PC-9 (cell line): ENCODE measurements around the gene ATG4D. TPM values are rescaled to one million over a fixed set of nuclear protein-coding genes. Genes with fewer than 3 reads are reported as not detected.

ENCODE experiments used
- BruUV-seq: library from RNA; stranded (reverse); fragments of 400-500 nt; replicated peaks from 2 replicates; lab custom pipeline; 2021; lab: Mats Ljungman, UMichigan
- CTCF ChIA-PET: fragments of 300-600 bp; sonication (Branson Sonifier 250); formaldehyde crosslinking; loops from one replicate; lab custom pipeline; 2022; ENCODE audit warnings: antibody characterized with exemption; lab: Charles Lee
- POLR2A ChIA-PET: fragments of 300-600 bp; sonication (Branson Sonifier 250); formaldehyde crosslinking; loops from one replicate; lab custom pipeline; 2022; ENCODE audit warnings: antibody characterized with exemption; ENCODE audit not compliant: unreplicated experiment; lab: Charles Lee
- DNase-seq, 2 experiments: peaks; one replicate each; pipeline versions ENCODE4 v3.0.0 to v3.0.0-alpha.2; 2015 to 2022; ENCODE audit warnings: mixed read lengths in 1 of 2
- H2AFZ ChIP-seq: fragments of 200-600 bp; sonication (generic); 2 replicates; pipeline ENCODE4 v1.8.1; 2017; ENCODE audit warnings: antibody characterized with exemption
- H3F3A ChIP-seq: fragments of 200-600 bp; sonication (generic); 2 replicates; pipeline ENCODE4 v1.8.1; 2017; ENCODE audit warnings: antibody characterized with exemption, mild to moderate bottlenecking, low read depth; ENCODE audit not compliant: insufficient read depth
- H3K27ac ChIP-seq: fragments of 200-600 bp; sonication (generic); 2 replicates; pipeline ENCODE4 v1.6.1; 2016; ENCODE audit warnings: mixed run types
- H3K27me3 ChIP-seq: fragments of 200-600 bp; sonication (generic); 2 replicates; pipeline ENCODE4 v1.6.1; 2016; ENCODE audit warnings: low read depth, mixed run types; ENCODE audit not compliant: insufficient read depth
- H3K36me3 ChIP-seq: fragments of 200-600 bp; sonication (generic); 2 replicates; pipeline ENCODE4 v1.6.1; 2016; ENCODE audit warnings: low read depth, mixed run types
- H3K4me1 ChIP-seq: fragments of 200-600 bp; sonication (generic); replicated peaks from 2 replicates; pipeline ENCODE4 v1.6.1; 2016; ENCODE audit warnings: mixed run types; ENCODE audit not compliant: insufficient read depth
- H3K4me2 ChIP-seq: fragments of 200-600 bp; sonication (generic); 2 replicates; pipeline ENCODE4 v1.6.1; 2017; ENCODE audit warnings: mixed run types
- H3K4me3 ChIP-seq: fragments of 200-600 bp; sonication (generic); 2 replicates; pipeline ENCODE4 v1.6.1; 2016; ENCODE audit warnings: mixed run types
- H3K79me2 ChIP-seq: fragments of 200-600 bp; sonication (generic); 2 replicates; pipeline ENCODE4 v1.6.1; 2017; ENCODE audit warnings: low read depth, mixed run types
- H3K9me2 ChIP-seq: fragments of 200-600 bp; sonication (generic); 2 replicates; pipeline ENCODE4 v1.8.1; 2017; ENCODE audit warnings: mild to moderate bottlenecking; ENCODE audit not compliant: insufficient read depth
- H3K9me3 ChIP-seq: fragments of 200-600 bp; sonication (generic); 2 replicates; pipeline ENCODE4 v1.8.1; 2016; ENCODE audit warnings: low read depth; ENCODE audit not compliant: insufficient read depth
- H4K20me1 ChIP-seq: fragments of 200-600 bp; sonication (generic); 2 replicates; pipeline ENCODE4 v1.8.1; 2017; ENCODE audit not compliant: insufficient read depth
- CTCF ChIP-seq: fragments of 200-600 bp; sonication (generic); conservative IDR thresholded peaks from 2 replicates; pipeline ENCODE4 v1.6.1; 2017; ENCODE audit warnings: mixed run types, antibody characterized with exemption, mild to moderate bottlenecking, moderate library complexity
- EZH2 ChIP-seq: fragments of 200-600 bp; sonication (generic); IDR thresholded peaks from 2 replicates; pipeline ENCODE4 v1.8.0; 2017; ENCODE audit warnings: antibody characterized with exemption, low read depth
- intact Hi-C: fragments of 100-400 bp; cut with micrococcal nuclease; formaldehyde crosslinking; loops from one replicate; pipeline ENCODE4 v1.10.0; 2022; ENCODE audit not compliant: unreplicated experiment
- total RNA-seq: library from RNA; stranded (reverse); gene quantifications from 2 replicates; pipeline ENCODE4 v1.2.3, GENCODE V29; 2021

Gene ATG4D
- total RNA-seq, 1 experiment from 2014 or later = 40.2 TPM

DNA sequence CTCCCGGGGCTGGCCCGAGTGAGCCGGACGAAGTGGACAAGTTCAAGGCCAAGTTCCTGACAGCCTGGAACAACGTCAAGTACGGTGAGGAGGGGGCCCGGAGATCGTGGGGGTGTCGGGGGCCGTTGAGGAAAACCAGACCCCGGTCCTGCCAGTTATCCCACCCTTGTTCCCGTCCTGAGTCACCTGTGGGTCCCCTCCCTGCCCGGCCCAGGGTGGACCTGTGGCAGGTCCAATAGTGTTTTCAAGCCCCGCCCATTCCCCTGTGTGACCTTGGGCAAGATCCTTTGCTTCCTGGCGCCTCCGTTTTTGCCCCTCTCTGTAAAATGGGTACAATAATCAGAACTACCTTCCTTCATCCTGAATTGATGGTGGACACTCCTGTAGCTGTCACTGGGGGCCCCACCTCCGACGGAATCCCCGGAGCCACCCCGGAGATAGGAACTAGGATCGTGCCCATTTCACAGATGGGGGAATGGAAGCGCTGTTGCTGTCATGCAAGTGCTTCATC is 593 bp downstream of the ATG4D start:
- POLR2A ChIA-PET = no interaction called here

GRCh38 chr19:10544753-10545251 is 1.1 kb downstream of the ATG4D start:
- Histone ChIP-seq H2AFZ (no peak overlapping the region), H3K4me3 (peak overlapping the region; percentile 82; the same call in 1 of the 2 replicates), H3K27me3 (no peaks in the 10 kb centered on the region), H3K4me2 (peak overlapping the region; percentile 76), H3K9me2 (no peaks in the 10 kb centered on the region), H3K79me2 (peaks cover 10% of the 10 kb centered on the region), H3F3A (no peaks in the 10 kb centered on the region; the same call in 1 of the 2 replicates), H3K36me3 (0 out of 2 replicates have a peak, but pooled peaks cover 8% of the 10 kb centered on the region), H3K9me3 (no peaks in the 10 kb centered on the region), H4K20me1 (no peaks in the 10 kb centered on the region), H3K27ac (no peak overlapping the region), H3K4me1 (peaks cover 6% of the 10 kb centered on the region; the same call in 1 of the 2 replicates)
- POLR2A ChIA-PET = no interaction called here
- TF ChIP-seq CTCF (no peak), EZH2 (no peak)
- DNase-seq = no peak
- BruUV-seq = TSS peak; percentile 52
- CTCF ChIA-PET = no interaction called here
- intact Hi-C loops = loop anchor here (5.0 kb wide), 1 partner anchor 43 kb away; the partner anchor contains the start of gene KEAP1

More for the DNA sequence above, 593 bp downstream of the ATG4D start:
- H3K4me3 ChIP-seq = peak overlapping the region; percentile 82
- no peaks in the 10 kb centered on the region for H3K9me2 ChIP-seq
- no peaks in the 10 kb centered on the region for H4K20me1 ChIP-seq
- no peaks in the 10 kb centered on the region for H3K9me3 ChIP-seq
- no TSS peak for BruUV-seq
- intact Hi-C loops = loop anchor here (5.0 kb wide), 1 partner anchor 42 kb away; the partner anchor contains the start of gene KEAP1
- H3K4me2 ChIP-seq = peak overlapping the region; percentile 76
- peaks cover 10% of the 10 kb centered on the region for H3K79me2 ChIP-seq
- peak overlapping the region; percentile 78 for H2AFZ ChIP-seq
- H3K36me3 ChIP-seq = 0 out of 2 replicates have a peak, but pooled peaks cover 6% of the 10 kb centered on the region
- CTCF ChIA-PET = no interaction called here
- TF ChIP-seq EZH2 (no peak), CTCF (no peak)
- H3K27ac ChIP-seq = no peak overlapping the region
- no peaks in the 10 kb centered on the region; the same call in 1 of the 2 replicates for H3F3A ChIP-seq
- peaks cover 6% of the 10 kb centered on the region; the same call in 1 of the 2 replicates for H3K4me1 ChIP-seq
- peak in 1 of 2 experiments; percentile 22 for DNase-seq
- H3K27me3 ChIP-seq = no peaks in the 10 kb centered on the region

DNA sequence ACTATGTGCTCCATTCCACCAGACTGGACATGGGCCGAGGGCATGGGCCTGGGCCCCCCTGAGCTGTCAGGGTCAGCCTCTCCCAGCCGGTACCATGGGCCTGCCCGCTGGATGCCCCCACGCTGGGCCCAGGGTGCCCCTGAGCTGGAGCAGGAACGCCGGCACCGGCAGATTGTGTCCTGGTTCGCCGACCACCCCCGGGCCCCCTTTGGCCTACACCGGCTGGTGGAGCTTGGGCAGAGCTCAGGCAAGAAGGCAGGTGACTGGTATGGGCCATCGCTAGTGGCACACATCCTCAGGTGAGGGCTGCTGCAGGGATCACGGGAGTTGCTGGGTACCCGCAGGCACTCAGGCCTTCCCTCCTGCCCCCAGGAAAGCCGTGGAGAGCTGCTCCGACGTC is 3.1 kb downstream of the ATG4D start:
- no peaks in the 10 kb centered on the region for H3K9me2 ChIP-seq
- no peak overlapping the region for H2AFZ ChIP-seq
- H3K79me2 ChIP-seq = peaks cover 10% of the 10 kb centered on the region
- H4K20me1 ChIP-seq = no peaks in the 10 kb centered on the region
- peaks cover 13% of the 10 kb centered on the region; the same call in 1 of the 2 replicates for H3F3A ChIP-seq
- no peak overlapping the region for H3K4me3 ChIP-seq
- TF ChIP-seq CTCF = no peak
- TF ChIP-seq EZH2 = no peak
- H3K27ac ChIP-seq = no peak overlapping the region
- H3K27me3 ChIP-seq = no peaks in the 10 kb centered on the region
- no peak overlapping the region for H3K4me2 ChIP-seq
- H3K4me1 ChIP-seq = peaks cover 6% of the 10 kb centered on the region; the same call in 1 of the 2 replicates
- intact Hi-C loops = no loop called here
- DNase-seq = no peak
- ChIA-PET POLR2A (no interaction called here), CTCF (no interaction called here)
- no peaks in the 10 kb centered on the region for H3K9me3 ChIP-seq
- no TSS peak for BruUV-seq
- H3K36me3 ChIP-seq = 0 out of 2 replicates have a peak, but pooled peaks cover 8% of the 10 kb centered on the region
